GM21367 (cell line): ENCODE results near the gene CAMK2N2.
A peak's percentile ranks its signal among the peaks of the same experiment; 100 is the strongest.
"Not testable (repeated sequence)": the region's sequence is repeated elsewhere in the genome, so short reads cannot be mapped to it uniquely, and the experiment has no call there.

Source experiments
- ATAC-seq: cut with Tn5 transposase; IDR thresholded peaks from one replicate; pipeline ENCODE4 v1.9.1; 2021; ENCODE audit not compliant: unreplicated experiment

The CAMK2N2 gene

GRCh38 chr3:184275381-184275701, 14.0 kb upstream of the CAMK2N2 start:
- ATAC-seq = no peak

- no peak for ATAC-seq
These were observed 10.9 kb upstream of the CAMK2N2 start for GRCh38 chr3:184272269-184272668.

GRCh38 chr3:184267249-184267648, 5.9 kb upstream of the CAMK2N2 start:
- not testable (repeated sequence) for ATAC-seq

- ATAC-seq = no peak
These were observed 1.4 kb upstream of the CAMK2N2 start for GRCh38 chr3:184262764-184263179.

DNA sequence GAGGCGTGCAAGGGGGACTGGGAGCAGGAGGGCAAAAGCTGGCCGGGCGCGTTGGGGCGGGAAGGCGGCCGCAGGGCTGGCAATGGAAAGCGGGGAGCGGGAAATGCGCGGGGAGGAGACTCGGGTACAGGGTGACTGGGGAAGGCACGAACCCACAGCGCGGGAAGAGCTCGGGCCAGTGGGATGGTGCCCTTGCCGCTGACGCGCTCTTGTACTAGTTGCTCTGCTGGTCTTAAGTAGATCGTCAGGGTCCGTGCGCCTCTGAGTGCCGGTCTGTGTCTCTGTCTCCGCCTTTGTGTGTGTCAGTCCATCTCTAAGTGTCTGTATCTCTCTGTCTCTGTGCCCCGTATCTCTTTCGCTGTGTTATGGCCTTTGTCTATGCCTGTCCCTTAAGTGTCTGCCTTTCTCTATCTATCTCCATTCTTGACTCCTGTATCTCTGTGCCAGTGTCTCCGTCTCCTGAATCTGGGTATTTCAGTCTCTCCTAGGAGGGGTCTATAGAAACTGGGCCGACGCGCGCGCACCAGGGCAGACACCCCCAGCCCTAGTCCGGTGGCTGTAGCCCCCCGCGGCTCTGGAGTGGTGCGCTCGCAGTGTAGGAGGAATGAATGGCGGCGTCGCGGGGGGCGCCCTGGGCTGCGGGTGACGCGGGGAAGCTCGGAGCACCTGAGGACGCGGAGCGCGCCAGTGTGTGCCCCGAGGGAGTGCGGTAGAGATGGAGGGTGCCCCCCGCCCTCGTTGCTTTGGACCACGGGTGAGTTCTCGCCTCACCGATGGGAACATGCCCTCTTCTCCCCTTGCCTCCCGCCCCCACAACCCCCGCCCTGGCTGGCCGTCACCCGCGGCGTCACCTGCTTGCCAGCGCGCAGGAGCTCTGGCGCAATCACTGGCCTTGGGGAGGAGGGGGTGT, 756 bp upstream of the CAMK2N2 start:
- no peak for ATAC-seq

DNA sequence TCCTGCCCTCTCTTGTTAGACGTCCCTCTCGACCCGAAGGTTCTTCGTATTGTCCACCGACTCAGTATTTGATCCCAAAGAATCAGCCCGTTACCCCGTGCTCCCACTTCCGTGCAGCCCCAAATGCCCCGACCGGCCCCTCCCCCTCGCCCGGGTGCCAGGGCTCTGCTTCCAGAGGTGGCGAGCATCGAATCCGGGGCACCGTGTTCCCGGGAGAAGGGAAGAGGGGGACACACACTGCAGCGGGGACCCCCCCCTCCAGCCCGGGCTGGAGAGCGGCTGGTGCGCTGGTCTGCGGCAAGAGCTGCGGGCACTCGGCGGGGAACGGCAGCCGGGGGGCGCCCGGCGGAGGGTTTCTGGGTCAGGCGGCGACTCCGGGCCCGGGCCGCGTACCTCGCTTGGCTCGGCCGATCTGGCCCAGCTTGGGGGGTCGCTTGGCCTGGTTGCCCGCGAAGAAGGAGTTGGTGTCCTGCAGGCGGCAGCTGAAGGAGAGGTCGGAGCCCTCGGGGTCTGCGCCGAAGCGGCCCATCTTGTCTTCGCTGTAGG, 556 bp downstream of the CAMK2N2 start:
- no peak for ATAC-seq

DNA sequence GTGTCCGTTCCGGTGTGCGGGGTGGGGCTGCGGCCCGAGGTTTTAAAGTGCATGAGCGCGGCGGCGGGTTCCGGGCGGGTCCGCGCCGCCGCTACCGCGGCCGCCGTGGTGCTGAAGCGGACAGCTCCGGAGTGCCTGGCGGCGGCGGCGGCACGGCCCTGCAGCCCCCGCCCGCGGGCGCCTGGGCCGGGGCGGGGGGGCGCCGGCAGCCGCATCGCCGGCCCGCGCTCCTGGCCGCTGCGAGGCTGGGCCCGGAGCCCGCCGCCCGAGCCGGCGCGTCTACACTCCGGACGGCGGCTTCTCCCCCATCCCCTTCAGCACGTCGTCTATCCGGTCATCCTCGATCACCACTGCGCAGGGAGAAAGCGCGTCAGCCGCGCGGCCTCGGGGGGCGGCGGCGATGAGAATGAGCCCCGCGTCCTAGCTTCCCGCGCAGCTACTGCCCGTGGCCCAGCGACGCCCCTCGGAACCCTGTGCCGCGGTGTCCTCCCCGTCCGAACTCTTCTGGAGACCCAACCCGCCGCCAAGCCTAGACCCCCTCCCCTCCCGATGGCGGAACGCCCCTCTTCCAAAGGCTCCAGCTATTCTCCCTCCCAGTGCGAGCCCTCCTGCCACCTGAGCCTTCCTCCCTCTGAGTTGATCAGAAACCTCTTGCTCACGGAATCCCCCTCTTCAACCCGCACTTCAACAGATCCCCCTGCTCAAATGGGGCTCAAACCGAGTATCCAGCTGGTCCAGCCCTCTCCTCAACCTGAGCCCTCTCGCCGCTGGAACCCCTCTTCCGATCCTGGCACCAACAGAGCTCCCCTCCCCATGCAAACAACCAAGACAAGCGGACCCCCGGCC, 1.3 kb downstream of the CAMK2N2 start:
- ATAC-seq = no peak

DNA sequence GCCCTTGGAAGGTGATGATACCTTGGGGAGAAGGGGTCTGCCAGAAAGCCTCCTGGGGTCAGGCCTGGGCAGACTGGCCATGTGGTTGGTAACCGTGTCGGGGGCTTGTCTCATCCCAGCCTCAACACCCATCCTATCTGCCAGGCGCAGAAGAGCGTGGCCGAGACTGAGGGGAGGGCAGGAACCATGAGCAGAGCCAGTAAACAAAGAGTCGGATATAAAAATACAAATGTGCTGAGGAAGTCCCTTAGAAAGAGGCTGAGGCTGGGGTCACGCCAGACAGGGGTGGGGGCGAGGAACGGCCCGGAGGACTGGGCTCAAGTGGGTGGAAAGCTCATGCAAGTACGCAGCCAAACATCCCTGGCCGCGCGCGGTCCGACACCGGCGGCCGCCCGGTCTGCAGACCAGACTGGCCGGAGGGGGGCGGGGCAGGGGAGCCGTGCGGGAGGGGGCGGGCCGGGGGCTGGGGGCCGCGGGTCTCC, 1.9 kb downstream of the CAMK2N2 start:
- no peak for ATAC-seq

- no peak for ATAC-seq
These were observed 2.4 kb downstream of the CAMK2N2 start for GRCh38 chr3:184258926-184259325.

GRCh38 chr3:184257083-184257915, 4.1 kb downstream of the CAMK2N2 start:
- ATAC-seq = no peak

DNA sequence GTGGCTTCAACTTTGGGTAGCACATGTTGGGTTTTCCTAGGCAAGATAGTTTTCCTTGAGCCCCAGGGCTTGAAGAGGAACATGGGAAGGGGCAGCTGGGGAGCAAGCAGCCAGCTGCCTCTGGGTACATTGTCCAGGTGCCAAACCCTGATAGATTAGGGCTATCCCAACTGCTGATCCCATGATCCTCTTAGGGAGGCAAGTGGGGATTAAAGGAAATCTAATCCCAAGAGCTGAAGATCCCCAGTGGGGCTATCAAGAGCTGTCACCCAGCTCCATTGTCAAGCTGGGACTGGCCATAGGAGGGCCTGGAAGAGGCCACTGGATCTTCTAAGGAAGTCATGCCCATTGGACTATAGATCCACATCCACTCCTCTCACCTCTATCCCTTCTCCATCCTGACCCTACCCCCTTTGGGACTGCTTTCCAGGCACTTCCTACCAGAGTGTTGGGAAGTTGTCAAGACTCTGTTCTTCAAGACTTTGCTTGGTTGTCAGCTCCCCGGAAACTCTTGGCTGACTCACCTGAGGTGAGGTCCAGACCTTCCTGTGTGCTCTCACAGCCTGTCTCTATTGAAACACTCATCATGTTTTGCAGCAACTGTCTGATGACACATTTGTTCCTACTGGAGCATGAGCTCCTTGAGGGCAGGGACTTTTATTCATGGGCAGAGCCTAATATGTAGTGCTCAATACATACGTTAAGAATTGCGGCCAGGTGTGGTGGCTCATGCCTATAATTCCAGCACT, 5.9 kb downstream of the CAMK2N2 start:
- no peak for ATAC-seq

- peak; percentile 61 for ATAC-seq
These were observed 11.1 kb downstream of the CAMK2N2 start for GRCh38 chr3:184250167-184250828.

- peak; percentile 84 for ATAC-seq
These were observed 11.8 kb downstream of the CAMK2N2 start, which contains the start of gene EEF1AKMT4 for GRCh38 chr3:184249412-184250166. TSS of gene EEF1AKMT4 (plus strand) at chr3:184249672. CDS start at chr3:184249695, 23 bp downstream.

DNA sequence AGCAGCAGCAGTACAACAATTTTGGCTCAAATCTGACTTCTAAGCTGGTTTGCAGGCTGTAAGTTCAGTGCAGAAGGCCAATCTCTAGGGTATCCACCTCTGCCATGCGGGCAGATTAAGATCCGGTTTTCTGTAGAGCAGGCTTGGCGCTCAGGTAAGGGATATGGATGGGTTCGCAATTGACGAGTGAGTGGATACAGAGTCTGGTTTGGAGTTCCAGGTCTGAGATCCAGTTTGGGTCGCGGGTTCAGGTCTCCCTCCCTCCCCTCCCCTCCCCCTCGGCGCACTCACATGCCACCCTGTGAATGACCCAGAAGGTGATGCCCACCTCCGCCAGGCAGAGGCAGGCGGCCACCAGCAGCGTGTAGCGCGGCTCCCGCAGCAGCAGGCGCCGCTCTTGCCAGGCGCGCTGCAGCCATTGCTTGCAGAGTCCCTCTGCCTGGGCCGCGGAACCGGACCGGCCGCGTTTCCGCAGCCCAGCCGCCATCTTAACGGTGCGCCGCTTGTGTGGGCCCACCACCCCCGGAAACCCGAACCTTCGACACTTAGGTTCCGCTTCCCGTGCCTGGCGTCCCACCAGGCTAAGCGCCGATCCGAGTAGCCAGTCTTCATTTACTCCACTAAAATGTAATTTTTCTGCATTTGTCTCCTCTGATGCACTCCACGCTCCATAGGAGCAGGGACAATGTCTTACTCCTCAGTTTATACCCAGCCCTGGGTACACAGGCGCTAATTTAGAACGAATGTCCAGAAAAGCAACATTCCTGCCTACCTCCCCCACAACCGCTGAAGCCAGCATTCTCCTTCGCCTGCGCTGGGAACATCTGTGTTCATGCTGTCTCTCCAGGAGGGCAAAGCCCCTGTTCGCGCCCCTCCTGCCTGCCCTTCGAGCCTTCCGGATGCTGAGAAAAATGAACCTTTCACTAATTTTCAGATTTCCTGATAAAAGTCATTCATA, 12.6 kb downstream of the CAMK2N2 start, which contains the start of gene ALG3:
ALG3 (minus strand) TSS at position 509 of the 958 bp plus-strand sequence; CDS start at position 487, 22 bp downstream.
- peak; percentile 44 for ATAC-seq

- no peak for ATAC-seq
These were observed 19.1 kb downstream of the CAMK2N2 start for GRCh38 chr3:184242297-184242685.

DNA sequence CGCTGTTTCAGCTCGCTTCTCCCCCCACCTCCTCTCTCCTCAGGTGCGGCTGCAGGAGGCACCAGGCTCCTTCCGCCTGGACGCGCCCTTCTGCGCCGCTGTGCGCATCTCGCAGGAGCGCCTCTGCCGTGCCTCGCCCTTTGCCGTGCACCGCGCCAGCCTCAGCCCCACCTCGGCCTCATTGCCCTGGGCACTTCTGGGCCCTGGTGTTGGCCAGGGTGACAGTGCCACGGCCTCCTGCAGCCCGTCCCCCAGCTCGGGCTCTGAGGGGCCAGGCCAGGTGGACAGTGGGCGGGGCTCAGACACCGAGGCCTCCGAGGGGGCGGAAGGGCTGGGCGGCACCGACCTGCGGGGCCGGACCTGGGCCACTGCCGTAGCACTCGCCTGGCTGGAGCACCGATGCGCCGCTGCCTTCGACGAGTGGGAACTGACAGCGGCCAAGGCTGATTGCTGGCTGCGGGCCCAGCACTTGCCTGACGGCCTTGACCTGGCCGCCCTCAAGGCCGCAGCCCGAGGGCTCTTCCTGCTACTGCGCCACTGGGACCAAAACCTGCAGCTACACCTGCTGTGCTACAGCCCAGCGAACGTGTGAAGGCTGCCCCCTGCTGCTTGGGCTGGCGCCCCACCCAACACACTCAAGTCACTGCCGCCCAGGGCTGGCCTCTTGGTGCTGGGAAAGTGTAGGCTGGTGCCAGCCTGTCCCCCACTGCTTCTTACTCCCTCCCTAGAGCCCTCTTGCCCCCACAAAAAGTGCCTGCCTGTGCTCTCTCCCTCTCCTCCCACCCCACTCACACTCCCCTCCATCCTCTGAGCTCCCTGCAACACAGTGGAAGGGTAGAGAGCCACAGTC, 19.7 kb downstream of the CAMK2N2 start:
- ATAC-seq = no peak

DNA sequence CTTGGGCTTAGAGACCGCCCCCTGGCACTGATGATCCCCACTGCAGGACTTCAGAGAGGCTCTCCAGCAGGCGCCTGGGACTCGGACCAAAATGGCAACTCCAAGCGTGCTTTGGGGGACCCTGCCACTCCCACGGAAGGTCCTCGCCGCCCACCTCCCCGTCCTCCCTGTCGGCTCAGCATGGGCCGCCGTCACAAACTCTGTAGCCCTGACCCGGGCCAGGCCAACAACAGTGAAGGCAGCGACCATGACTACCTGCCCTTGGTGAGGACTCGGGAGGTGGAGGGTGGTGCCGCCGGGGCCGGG, 20.3 kb downstream of the CAMK2N2 start:
- ATAC-seq = no peak
